C4-2B (cell line): ENCODE results near the gene NUB1.

ENCODE experiments used
- H3K27ac ChIP-seq: fragments of 450-650 bp; 2 replicates; pipeline ENCODE4 v1.5.1; 2017
- ZFX ChIP-seq: fragments of 450-650 bp; IDR thresholded peaks from 2 replicates; pipeline ENCODE4 v1.6.1; 2017
- TF ChIP-seq, protein P1 (sequence below): fragments of 450-650 bp; conservative IDR thresholded peaks from 2 replicates; pipeline ENCODE4 v1.5.1; 2017; ENCODE audit warnings: mild to moderate bottlenecking

Gene NUB1

DNA sequence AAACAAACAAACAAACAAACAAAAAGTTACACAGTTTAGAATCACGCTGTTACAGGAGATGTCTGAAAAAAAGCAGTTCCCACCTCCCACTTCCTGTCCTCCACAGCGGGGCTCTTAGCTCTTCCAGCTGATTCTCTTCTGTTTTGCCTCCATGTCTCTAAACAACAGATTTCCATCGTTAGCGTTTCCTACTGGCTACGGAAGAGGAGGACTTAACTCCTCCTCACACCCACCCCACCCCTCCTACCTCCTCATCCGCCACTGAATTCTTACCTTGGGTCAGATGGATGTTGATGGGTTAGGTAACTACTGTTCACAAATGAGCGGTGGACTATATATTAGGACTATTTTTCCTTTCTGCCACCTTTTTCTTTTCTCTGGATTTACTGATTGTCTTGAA is 36.8 kb upstream of the NUB1 start:
- no peak for TF ChIP-seq ZFX
- TF ChIP-seq, protein P1, sequence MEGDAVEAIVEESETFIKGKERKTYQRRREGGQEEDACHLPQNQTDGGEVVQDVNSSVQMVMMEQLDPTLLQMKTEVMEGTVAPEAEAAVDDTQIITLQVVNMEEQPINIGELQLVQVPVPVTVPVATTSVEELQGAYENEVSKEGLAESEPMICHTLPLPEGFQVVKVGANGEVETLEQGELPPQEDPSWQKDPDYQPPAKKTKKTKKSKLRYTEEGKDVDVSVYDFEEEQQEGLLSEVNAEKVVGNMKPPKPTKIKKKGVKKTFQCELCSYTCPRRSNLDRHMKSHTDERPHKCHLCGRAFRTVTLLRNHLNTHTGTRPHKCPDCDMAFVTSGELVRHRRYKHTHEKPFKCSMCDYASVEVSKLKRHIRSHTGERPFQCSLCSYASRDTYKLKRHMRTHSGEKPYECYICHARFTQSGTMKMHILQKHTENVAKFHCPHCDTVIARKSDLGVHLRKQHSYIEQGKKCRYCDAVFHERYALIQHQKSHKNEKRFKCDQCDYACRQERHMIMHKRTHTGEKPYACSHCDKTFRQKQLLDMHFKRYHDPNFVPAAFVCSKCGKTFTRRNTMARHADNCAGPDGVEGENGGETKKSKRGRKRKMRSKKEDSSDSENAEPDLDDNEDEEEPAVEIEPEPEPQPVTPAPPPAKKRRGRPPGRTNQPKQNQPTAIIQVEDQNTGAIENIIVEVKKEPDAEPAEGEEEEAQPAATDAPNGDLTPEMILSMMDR = no peak
- H3K27ac ChIP-seq = peak overlapping the region; percentile 20

DNA sequence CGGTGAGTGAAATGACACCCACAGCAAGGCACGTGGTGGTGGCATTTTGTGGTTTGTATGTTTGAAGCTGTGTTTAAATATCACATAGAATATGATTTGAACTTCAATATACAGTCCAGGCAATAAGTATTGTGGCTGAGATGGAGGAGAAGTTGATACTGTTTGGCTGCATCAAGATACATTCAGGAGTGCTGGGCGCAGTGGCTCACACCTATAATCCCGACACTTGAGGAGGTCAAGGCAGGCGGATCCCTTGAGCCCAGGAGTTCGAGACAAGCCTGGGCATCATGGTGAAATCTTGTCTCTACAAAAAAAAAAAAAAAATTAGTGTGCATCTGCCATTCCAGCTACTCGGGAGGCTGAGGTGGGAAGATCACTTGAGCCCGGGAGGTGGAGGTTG is 35.2 kb upstream of the NUB1 start:
- TF ChIP-seq, protein P1 = no peak
- TF ChIP-seq ZFX = no peak
- no peak overlapping the region for H3K27ac ChIP-seq

DNA sequence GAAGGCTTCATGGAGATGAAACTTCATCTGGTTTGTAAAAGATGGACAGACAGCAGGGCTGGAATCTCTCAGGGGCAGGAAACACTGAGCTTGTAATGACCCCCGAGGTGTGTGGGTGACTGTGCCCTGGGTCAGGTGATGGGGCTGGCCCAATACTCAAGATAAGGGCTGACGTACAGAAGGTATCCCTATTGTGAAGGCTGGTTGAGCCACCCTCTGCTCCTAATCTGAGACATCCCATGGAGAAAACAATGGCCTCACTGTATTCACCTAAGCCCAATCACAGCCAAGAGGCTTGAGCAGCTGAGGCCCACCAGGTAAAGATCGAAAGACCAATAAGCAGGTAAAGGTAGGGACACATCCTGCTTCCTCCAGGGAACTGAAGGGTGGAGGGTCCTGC is 34.8 kb upstream of the NUB1 start:
- H3K27ac ChIP-seq = no peak overlapping the region
- no peak for TF ChIP-seq ZFX
- TF ChIP-seq, protein P1 = no peak

DNA sequence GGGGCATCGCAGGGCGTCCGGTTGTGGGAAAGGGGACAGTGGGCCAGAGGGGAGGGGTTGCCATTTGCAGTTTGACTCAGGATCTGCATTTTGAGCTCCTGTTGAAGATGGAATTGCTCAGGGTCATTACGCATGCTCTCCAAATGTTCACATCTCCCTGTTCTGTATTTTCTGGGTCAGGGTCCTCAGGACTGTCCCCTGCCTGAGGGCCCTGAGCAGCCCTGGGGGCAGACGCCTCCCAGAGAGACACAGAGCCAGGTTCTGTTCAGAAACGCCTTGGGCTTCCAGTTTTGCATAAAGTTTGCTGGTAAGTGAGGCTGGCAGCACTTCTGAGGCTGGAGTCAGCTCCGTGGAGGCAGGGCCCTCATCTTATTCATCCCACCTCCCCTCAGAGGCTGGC is 34.1 kb upstream of the NUB1 start:
- TF ChIP-seq ZFX = no peak
- TF ChIP-seq, protein P1 = no peak
- no peak overlapping the region for H3K27ac ChIP-seq

DNA sequence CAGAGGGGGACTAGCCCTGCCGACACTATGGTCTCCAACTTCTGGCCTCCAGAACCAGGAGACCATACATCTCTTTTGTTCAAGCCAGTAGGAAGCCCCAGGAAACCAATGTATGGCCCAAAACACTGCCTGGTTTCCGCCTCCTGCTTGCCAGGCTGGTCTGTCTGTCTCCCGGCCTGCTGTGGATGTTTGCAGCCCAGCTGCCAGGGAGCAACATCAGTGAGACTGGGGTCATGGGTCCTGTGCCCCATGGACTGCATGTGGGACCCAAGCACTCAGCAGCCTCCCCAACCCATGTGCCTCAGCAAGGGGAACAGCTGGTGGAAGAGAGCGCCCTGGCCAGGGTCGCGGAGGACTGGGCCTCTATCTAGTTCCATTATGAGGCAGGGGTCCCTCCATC is 33.4 kb upstream of the NUB1 start:
- no peak for TF ChIP-seq ZFX
- TF ChIP-seq, protein P1 = no peak
- no peak overlapping the region for H3K27ac ChIP-seq

DNA sequence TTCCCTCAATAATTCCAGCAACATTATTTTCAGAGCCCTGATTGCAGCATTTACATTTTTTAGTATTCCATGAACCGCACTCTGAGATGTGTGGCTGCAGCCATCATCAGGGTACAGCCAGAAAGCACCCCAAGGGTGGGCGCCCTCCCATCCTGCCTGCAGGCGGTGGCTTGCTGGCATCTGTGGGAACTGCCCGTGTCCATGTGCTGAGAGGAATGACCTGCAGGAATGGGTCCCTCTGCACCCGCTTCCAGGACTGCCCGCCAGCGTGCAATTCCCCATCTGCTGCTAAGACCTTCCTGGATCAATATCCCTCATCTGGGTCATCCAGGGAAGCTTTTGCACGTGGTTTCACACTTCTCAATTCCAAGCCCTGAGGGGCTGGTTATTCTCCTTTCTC is 32.8 kb upstream of the NUB1 start:
- no peak overlapping the region for H3K27ac ChIP-seq
- TF ChIP-seq ZFX = no peak
- TF ChIP-seq, protein P1 = no peak

DNA sequence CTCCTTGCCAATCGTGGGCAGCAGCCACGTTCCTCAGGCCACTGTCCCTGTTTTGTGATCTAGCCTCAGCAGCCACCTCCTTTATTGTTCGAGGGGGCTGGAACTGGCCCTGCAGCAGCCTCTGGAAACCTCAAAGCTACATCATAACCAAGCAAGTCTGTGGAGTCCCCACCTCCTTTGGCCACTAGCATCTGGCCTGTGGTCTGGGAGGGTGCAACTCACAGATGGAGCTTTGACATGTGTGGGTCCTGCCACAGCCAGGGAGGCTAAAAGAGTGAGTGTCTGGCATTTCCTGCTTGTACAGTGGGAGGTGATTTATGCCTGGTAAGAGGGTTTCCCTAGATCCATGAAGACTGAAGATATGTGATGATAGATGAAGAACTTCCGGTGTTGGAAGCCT is 32.3 kb upstream of the NUB1 start:
- TF ChIP-seq ZFX = no peak
- TF ChIP-seq, protein P1 = no peak
- no peak overlapping the region for H3K27ac ChIP-seq
